ENCODE data around the gene PHKG2.

The PHKG2 gene

DNA sequence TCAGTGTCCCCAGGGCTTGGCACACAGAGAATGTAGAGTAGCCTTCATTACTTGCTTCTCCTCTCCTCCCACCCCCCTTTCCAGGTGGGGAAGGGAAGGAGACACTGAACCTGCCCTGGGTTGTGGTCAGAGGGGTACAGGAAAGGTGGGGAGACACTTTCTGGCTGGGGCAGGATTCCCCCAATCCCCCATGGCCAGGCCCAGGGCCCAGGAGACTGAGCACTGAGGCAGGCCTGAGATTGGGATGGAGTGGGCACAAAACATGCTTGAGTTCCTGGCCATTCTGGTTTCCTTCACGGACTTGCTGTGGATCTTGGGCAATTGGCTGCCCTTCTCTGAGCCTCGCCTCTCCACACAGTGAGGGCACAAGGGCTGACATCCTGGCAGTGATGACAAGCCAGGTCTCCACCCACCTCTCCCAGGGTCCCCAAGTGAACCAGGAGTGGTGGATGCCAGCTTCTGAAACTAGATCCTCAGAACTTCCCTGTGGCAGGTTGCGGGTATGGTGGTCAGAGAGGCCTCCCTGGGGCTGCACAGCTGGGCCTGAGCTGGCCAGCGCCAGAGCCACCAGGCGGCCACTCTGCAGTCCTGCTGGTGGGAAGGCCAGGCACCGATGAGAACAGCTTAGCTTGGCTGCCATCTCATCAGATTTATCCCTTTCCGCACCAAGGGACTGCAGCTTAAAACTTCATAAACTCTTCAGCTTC lies 29.5 kb downstream of the PHKG2 start:
- DNase-seq: no peak

DNA sequence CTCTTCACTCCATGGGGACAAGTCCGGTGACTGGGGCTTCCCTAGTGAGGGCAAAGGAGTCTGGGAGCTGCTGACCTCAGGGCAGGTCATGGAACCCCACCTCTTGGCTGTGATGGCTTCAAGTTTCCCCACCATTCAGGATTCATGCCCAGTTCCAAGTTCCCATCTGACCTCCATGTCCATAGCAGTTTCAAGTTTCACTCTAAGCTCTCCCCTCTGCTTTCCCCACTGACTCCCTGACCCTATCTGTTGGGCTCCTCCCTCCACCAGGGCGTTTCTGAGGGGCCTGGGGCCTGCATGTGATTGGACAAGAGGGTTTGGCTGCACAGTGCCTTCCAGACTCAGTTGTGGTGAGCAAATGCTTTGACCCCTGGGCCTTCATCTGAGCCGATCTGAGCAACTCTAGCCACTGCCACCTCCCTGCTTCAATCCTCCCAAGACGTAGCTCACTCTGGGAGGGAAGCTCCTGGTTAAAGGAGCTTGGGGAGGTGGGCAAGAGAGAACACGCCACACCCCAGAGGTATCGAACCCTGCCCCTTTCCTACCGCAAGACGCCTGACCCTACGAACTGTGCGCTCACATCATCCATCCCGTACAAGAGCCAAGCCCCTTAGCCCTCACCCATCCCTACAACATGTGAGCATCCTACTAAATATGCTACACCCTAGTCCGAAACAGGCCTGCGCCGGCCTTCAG lies 30.5 kb downstream of the PHKG2 start:
- DNase-seq: peak; percentile 18

GRCh38 chr16:30779596-30779995 lies 31.4 kb downstream of the PHKG2 start:
- DNase-seq: no peak

DNA sequence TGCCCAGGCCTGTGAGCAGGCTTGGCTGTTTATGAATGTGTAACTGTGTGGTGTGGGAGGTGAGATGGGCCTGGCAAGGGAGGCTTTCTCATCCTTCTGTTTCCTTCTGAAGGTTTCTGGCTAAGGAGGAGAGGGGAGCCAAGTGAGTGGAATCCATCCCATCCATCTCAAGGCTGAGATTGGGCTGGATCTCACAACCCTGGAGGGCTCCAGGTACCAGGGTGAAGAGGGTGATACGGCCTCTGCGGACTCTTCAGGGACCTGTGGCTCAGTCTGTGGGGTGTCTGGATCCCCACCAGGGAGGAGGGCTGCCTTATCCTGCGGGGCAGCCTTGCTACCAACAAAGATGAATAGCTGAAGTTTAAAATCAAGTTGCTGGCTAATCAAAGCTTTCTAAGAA lies 31.8 kb downstream of the PHKG2 start:
- DNase-seq: no peak

GRCh38 chr16:30780549-30780948 lies 32.3 kb downstream of the PHKG2 start:
- DNase-seq: no peak

DNA sequence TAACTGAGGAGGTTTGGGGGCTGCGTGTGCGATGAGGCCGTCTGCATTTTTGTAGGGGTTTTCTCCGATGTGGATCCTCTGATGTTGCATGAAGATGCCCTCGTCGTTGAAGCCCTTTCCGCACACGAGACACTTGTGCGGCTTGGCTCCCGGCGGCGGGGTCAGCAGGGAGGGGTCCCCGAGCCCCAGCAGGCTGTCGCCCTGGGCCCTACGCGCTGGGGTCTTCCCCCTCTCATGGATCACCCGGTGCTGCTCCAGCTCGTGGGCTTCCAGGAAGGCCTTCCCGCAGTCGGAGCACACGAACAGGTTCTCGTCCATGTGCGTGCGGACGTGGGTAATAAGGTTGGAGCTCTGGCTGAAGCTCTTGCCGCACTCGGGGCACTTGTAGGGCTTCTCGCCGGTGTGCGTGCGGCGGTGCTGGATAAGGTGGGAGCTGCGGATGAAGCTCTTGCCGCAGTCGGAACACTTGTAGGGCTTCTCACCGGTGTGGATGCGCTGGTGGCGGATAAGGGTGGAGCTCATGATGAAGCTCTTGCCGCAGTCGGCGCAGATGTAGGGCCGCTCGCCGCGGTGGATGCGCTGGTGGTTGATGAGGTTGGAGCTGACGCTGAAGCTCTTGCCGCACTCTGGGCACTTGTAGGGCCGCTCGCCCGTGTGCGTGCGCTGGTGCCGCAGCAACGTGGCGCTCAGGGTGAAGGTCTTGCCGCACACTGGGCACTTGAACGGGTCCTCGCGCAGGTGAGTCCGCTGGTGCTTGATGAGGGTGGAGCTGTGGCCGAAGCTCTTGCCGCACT lies 34.5 kb downstream of the PHKG2 start:
- DNase-seq: no peak

DNA sequence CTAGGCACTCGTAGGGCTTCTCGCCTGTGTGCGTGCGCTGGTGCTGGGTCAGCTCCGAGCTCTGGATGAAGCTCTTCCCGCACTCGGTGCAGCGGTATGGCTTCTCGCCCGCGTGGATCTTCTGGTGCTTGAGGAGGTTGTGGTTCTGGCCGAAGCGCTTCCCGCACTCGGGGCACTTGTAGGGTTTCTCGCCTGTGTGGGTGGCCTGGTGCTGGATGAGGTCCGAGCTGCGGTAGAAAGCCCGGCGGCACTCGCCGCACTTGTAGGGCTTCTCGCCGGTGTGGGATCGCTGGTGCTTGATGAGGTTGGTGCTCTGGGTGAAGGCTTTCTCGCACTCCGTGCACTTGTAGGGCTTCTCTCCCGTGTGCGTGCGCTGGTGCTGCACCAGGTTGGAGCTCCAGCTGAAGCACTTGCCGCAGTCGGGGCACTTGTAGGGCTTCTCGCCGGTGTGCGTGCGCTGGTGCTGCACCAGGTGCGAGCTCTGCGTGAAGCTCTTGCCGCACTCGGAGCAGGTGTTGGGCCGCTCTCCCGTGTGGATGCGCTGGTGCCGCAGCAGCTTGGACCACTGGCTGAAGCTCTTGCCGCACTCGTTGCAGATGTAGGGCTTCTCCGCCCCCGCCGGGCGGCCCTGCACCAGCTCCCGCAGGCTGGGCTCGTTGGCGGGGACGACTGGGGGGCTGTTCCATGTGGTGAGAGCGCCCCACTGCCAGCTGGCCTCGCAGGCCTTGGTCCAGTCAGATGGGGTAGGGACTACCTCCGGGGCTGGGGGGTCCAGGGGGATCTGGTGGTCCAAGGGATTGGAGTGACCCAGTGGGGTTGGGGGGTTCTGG lies 35.3 kb downstream of the PHKG2 start:
- no peak for DNase-seq

GRCh38 chr16:30784215-30784614 lies 36.0 kb downstream of the PHKG2 start:
- no peak for DNase-seq

- DNase-seq: no peak
Observed at GRCh38 chr16:30785126-30786106, 37.2 kb downstream of the PHKG2 start.

DNA sequence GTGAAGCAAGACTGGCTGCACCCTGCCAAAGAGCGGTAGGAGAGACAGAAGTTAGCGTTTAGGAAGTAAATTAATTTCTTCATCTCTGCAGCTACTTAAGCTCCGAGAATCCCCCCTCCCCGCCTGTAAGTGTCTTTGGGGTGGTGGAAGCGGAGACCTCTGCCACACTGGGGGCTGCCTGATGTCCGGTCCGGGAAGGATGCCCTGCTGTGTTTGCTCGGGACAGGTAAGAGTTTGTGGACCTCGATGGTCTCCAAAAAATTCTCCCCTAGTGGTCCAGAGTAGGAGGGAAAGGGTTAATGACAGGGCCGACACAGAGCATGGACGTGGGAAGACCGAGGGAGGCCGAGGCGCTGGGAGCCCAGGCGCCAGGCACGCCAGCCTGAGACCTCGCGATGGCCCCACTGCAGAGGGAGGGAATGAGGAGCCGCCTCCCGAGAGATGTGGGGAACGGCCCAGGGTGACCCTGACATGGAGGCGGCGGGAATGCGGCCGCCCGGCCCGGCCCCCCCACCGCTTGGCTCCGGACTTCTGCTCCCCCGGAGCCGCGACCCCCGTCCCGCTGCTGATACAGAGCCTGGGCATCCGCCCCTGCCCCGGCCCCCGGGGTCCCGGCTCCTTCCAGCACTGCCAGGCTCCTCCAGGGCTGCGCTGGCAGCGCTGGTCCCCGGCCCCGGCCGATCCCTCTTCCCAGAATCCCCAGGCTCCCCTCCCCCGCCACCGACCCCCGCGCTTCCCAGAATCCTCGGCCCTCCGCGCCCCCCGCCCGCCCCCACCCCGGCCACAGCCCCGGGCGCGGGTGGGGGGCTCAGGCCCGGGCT lies 38.1 kb downstream of the PHKG2 start:
- peak; percentile 62 for DNase-seq

DNA sequence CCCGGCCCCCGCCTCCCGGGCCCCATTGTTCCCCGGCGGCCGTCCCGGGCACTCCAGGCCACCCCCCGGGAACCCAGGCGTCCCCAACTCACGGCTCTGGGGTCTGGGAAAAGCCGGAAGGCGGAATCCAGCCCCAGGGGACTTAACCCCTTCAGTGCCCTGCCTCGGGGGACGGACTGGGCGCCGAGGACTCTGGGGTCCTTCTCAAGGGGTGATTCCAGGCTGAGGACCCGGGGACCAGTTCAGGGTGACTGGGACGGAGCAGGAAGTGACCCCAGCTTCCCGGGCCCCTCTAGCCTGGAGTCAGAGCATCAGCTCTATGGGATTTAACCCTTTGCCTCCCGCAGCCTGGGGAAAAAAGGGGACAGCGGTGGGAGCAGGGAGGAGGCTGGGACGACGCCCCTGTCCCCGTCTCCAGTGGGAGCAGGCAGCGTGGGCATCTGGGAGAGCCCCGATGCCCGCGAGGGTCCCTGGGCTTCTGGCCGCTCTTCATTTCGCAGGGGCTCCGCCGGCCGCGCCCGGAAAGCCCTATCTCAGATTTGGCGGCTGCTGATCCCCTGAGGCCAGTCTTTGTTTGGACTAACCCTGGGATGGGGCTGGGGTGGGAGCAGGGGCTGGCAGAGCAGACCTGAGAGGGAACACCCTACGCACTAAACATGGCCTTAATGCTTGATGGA lies 38.8 kb downstream of the PHKG2 start, which contains the start of gene ZNF629:
Gene ZNF629 (minus strand): TSS at position 270 of the 677 bp plus-strand sequence. CDS start 2,723 bp downstream, outside the sequence.
- peak; percentile 83 for DNase-seq

DNA sequence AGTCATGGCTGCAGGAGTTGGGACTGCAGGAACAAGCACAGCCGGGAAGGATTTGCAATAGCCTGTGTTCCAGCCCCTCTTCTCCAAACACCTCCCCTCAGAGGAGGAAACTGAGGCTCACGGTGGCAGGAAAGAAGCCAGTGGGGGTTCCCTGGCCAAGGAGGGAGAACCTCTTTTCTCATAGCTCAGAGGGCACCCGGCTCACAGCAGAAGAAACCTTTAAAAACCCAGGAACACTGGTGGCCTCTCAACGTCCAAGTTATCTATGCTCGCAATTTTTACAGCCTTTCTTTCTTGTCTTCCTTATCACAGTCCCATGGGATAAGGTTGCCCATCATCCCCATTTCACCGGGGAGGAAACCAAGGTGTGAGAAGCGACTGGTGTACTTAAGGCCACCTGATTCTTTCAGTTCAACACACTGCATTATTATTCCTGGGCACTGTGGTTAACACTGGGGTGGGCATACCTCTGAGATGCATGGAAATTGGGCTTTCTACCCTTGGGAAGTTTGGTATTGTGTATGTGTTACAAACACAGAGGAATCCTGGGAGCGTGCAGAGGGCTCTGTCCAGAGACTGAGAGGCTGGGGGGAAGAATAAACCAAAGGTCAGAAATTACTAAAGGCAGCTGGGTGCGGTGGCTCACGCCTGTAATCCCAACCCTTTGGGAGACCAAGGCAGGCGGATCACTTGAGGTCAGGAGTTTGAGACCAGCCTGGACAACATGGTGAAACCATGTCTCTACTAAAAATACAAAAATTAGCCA lies 39.6 kb downstream of the PHKG2 start:
- no peak for DNase-seq

DNA sequence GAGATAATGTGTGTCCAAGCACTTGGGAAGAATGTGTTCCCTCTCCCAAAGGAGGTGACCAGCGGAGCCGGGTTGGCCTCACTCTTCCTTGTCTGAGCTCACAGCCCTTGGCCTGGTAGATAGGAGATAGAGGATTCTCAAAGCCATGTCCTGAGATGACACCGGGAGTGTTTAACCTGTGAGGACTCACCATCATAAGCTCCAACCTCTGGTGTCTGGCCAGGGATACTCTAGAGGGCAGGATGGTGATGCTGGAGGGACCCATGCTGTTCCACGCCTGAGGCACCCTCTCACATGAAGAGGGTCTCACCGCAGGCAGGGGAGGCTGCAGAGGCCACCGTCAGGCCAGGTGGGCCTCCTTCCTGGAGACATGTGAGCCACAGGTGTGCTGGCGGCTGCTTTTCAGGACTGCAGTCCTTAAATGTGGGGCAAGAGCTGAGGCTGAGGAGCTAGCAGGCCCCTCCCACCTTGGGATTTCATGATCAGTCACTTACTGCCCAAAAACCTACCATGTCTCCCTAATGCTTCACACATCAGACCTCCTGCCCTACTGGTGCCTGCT lies 45.4 kb downstream of the PHKG2 start:
- DNase-seq: no peak

GRCh38 chr16:30794634-30795033 lies 46.4 kb downstream of the PHKG2 start:
- no peak for DNase-seq

DNA sequence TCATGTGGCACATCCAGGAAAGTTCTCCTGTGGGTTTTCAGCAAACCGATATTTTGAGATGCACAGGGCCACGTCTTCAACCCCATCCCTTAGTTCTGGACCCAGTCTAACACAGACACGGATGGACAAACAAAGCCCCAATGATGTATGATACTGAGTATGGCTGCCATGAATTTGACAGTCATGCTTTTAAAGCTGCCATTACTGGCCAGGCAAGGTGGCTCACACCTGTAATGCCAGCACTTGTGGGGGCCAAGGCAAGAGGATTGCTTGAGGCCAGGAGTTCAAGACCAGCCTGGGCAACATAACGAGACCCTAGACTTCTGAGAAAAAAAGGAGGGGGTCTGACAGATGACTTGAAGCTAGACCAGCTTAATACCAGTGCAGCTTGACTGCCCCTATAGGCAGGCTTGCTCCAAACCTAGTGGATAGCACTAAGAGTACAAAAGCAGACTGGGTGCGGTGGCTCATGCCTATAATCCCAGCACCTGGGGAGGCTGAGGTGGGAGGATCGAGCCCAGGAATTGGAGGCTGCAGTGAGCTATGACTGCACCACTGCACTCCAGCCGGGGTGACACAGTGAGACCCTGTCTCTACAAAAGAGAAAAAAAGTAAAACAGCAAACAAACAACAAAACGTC lies 49.6 kb downstream of the PHKG2 start:
- peak; percentile 53 for DNase-seq
